Neuronal stem cell (in vitro differentiated cells): Measurements from ENCODE around the gene ALPI.
A peak's percentile ranks its signal among the peaks of the same experiment; 100 is the strongest.

Source experiments
- DNase-seq: peaks from one replicate; pipeline ENCODE4 v3.0.0-alpha.2; 2013; ENCODE audit warnings: low spot score
- H2AFZ ChIP-seq: one replicate; pipeline ENCODE4 v1.6.1; 2013; ENCODE audit warnings: mild to moderate bottlenecking, low read length, inconsistent platforms
- H2AK5ac ChIP-seq: 2 replicates; pipeline ENCODE4 v1.6.1; 2013; ENCODE audit warnings: low read depth, mild to moderate bottlenecking, inconsistent platforms, low read length, moderate library complexity, mixed read lengths
- H2BK120ac ChIP-seq: 2 replicates; pipeline ENCODE4 v1.6.1; 2013; ENCODE audit warnings: low read depth, mild to moderate bottlenecking, inconsistent platforms, low read length, moderate library complexity, mixed read lengths
- H2BK12ac ChIP-seq: one replicate; pipeline ENCODE4 v1.6.1; 2013; ENCODE audit warnings: low read length, inconsistent platforms
- H2BK15ac ChIP-seq: 2 replicates; pipeline ENCODE4 v1.6.1; 2013; ENCODE audit warnings: mild to moderate bottlenecking, low read length, inconsistent platforms, mixed read lengths
- H2BK5ac ChIP-seq: one replicate; pipeline ENCODE4 v1.6.1; 2013; ENCODE audit warnings: inconsistent platforms, mild to moderate bottlenecking, low read length, moderate library complexity
- H3K14ac ChIP-seq: one replicate; pipeline ENCODE4 v1.6.1; 2013; ENCODE audit warnings: low read length, inconsistent platforms
- H3K18ac ChIP-seq: 2 replicates; pipeline ENCODE4 v1.6.1; 2013; ENCODE audit warnings: low read length, inconsistent platforms
- H3K23ac ChIP-seq: 2 replicates; pipeline ENCODE4 v1.6.1; 2013; ENCODE audit warnings: low read depth, mild to moderate bottlenecking, mixed read lengths, low read length, inconsistent platforms; ENCODE audit not compliant: poor library complexity
- H3K27ac ChIP-seq: replicated peaks from 3 replicates; pipeline ENCODE4 v1.5.1; 2013; ENCODE audit warnings: low read length, inconsistent platforms
- H3K27me3 ChIP-seq, 3 experiments: 2 replicates each; pipeline ENCODE4 v1.6.1; 2013; ENCODE audit warnings: low read length in 3 of 3, mild to moderate bottlenecking in 2 of 3, inconsistent platforms in 1 of 3, low read depth in 1 of 3, mixed read lengths in 1 of 3, moderate library complexity in 1 of 3; ENCODE audit not compliant: control insufficient read depth in 3 of 3, insufficient read depth in 3 of 3
- H3K36me3 ChIP-seq, 2 donors: replicated peaks in 1 of 2; 2 replicates each; pipeline ENCODE4 v1.6.1; 2013; ENCODE audit warnings: low read length in 2 of 2; ENCODE audit not compliant: control insufficient read depth in 2 of 2, insufficient read depth in 2 of 2
- H3K4ac ChIP-seq: 2 replicates; pipeline ENCODE4 v1.6.1; 2013; ENCODE audit warnings: inconsistent platforms, mild to moderate bottlenecking, low read length, moderate library complexity
- H3K4me1 ChIP-seq, 2 donors: 1 replicate in 1 of 2; 2 replicates in 1 of 2; pipeline ENCODE4 v1.6.1; 2013; ENCODE audit warnings: low read length in 2 of 2, low read depth in 1 of 2; ENCODE audit not compliant: control insufficient read depth in 2 of 2, insufficient read depth in 1 of 2
- H3K4me2 ChIP-seq: one replicate; pipeline ENCODE4 v1.6.1; 2013; ENCODE audit warnings: mild to moderate bottlenecking, low read length, inconsistent platforms; ENCODE audit not compliant: insufficient read depth, poor library complexity, severe bottlenecking
- H3K4me3 ChIP-seq, 2 donors: 2 replicates each; pipeline ENCODE4 v1.5.1; 2013; ENCODE audit warnings: low read length in 2 of 2, mild to moderate bottlenecking in 2 of 2, inconsistent platforms in 1 of 2, moderate library complexity in 1 of 2
- H3K79me1 ChIP-seq: one replicate; pipeline ENCODE4 v1.6.1; 2013; ENCODE audit warnings: low read depth, mild to moderate bottlenecking, inconsistent platforms, low read length, moderate library complexity
- H3K9ac ChIP-seq: one replicate; pipeline ENCODE4 v1.6.1; 2013; ENCODE audit warnings: mild to moderate bottlenecking, low read depth, low read length, inconsistent platforms; ENCODE audit not compliant: poor library complexity
- H3K9me3 ChIP-seq, 2 donors: replicated peaks in 1 of 2; 2 replicates each; pipeline versions ENCODE3 to v1.6.1; 2013; ENCODE audit warnings: low read length in 2 of 2, mild to moderate bottlenecking in 2 of 2, inconsistent platforms in 1 of 2, low read depth in 1 of 2, mixed read lengths in 1 of 2, moderate library complexity in 1 of 2; ENCODE audit not compliant: control insufficient read depth in 2 of 2, insufficient read depth in 1 of 2
- H4K8ac ChIP-seq: one replicate; pipeline ENCODE4 v1.6.1; 2013; ENCODE audit warnings: low read depth, mild to moderate bottlenecking, inconsistent platforms, low read length, moderate library complexity
- H4K91ac ChIP-seq: one replicate; pipeline ENCODE4 v1.6.1; 2013; ENCODE audit warnings: low read length, low read depth, mild to moderate bottlenecking, inconsistent platforms; ENCODE audit not compliant: poor library complexity
- WGBS, 2 donors: extraction: QIAGEN DNeasy Blood & Tissue Kit; methylation state at CpG; one replicate each; pipeline ENCODE4 v1.1.7; 2013; ENCODE audit warnings: missing lambda C conversion rate in 2 of 2, mixed read lengths in 1 of 2; ENCODE audit not compliant: insufficient read length in 2 of 2, insufficient replicate concordance in 1 of 2; ENCODE audit errors: extremely low coverage in 2 of 2; 5-methylcytosine and 5-hydroxymethylcytosine counted together

ALPI gene

DNA sequence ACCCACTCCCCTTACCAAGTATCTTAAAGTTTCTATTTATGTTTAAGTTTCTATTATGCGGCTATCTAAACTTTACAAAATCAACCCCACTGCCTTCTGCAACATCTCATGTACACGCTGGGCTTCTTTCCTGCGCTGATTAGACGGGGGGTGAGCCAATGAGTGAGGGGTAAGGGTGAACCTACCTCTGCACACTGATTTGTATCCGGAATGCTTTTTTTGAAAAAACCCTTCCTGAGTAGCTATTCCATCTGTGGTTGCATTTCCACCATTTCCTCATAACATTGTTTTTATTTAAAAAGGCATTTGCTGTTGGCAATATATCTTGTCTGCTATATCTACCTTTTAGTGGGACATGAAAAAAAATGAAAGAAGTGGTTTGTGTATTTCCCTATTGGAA lies 43.0 kb upstream of the ALPI start:
- Histone ChIP-seq H2AK5ac (no peak overlapping the region), H2AFZ (no peak overlapping the region), H4K91ac (no peak overlapping the region), H2BK5ac (no peak overlapping the region), H4K8ac (no peak overlapping the region), H2BK12ac (no peak overlapping the region), H3K4ac (no peak overlapping the region), H3K79me1 (no peaks in the 10 kb centered on the region), H3K18ac (no peak overlapping the region), H3K14ac (no peak overlapping the region), H3K9me3 (no peaks in the 10 kb centered on the region), H3K4me2 (no peak overlapping the region), H3K23ac (no peak overlapping the region), H2BK120ac (no peak overlapping the region), H3K4me1 (peaks cover 0 to 4% of the 10 kb centered on the region in 2 donors), H3K27me3 (peaks cover under 1 to 68% (median 13%) of the 10 kb centered on the region in 3 experiments), H3K4me3 (no peak overlapping the region), H3K9ac (no peak overlapping the region), H3K27ac (no peak overlapping the region), H2BK15ac (no peak overlapping the region), H3K36me3 (no peaks in the 10 kb centered on the region)
- DNase-seq = no peak
- WGBS, 2 donors = no CpG with 5 or more reads among the region's 5 CpGs

GRCh38 chr2:232415138-232415690 lies 40.7 kb upstream of the ALPI start:
- DNase-seq = no peak
- H2BK12ac ChIP-seq = no peak overlapping the region
- no peak overlapping the region for H2BK15ac ChIP-seq
- WGBS, 2 donors = no CpG with 5 or more reads among the region's 8 CpGs
- H3K27ac ChIP-seq = no peak overlapping the region
- no peak overlapping the region for H3K4me3 ChIP-seq
- H3K9me3 ChIP-seq = peaks cover 0 to 4% of the 10 kb centered on the region in 2 donors
- no peak overlapping the region for H2AFZ ChIP-seq
- no peak overlapping the region for H3K14ac ChIP-seq
- H3K36me3 ChIP-seq = no peaks in the 10 kb centered on the region
- H2AK5ac ChIP-seq = peak overlapping the region; percentile 73
- H4K8ac ChIP-seq = no peak overlapping the region
- H3K23ac ChIP-seq = no peak overlapping the region
- H2BK5ac ChIP-seq = no peak overlapping the region
- H3K4me2 ChIP-seq = no peak overlapping the region
- no peak overlapping the region for H3K4ac ChIP-seq
- H2BK120ac ChIP-seq = no peak overlapping the region
- H3K4me1 ChIP-seq = peaks cover 0 to 11% of the 10 kb centered on the region in 2 donors
- peaks cover 23 to 90% (median 35%) of the 10 kb centered on the region in 3 experiments for H3K27me3 ChIP-seq
- no peak overlapping the region for H3K9ac ChIP-seq
- no peak overlapping the region for H4K91ac ChIP-seq
- peak overlapping the region; percentile 44 for H3K18ac ChIP-seq
- H3K79me1 ChIP-seq = peaks cover 2% of the 10 kb centered on the region

GRCh38 chr2:232415736-232416520 lies 40.0 kb upstream of the ALPI start:
- peaks cover 0 to 4% of the 10 kb centered on the region in 2 donors for H3K9me3 ChIP-seq
- no peak overlapping the region for H2AFZ ChIP-seq
- peak overlapping the region; percentile 44 for H3K9ac ChIP-seq
- H2AK5ac ChIP-seq = peak overlapping the region; percentile 70
- no peak overlapping the region for H2BK5ac ChIP-seq
- H3K27me3 ChIP-seq = peaks cover 30 to 93% (median 42%) of the 10 kb centered on the region in 3 experiments
- H2BK120ac ChIP-seq = no peak overlapping the region
- H2BK15ac ChIP-seq = peak overlapping the region; percentile 15
- H4K8ac ChIP-seq = no peak overlapping the region
- no peaks in the 10 kb centered on the region for H3K36me3 ChIP-seq
- no CpG with 5 or more reads among the region's 12 CpGs for WGBS, 2 donors
- no peak overlapping the region for H3K23ac ChIP-seq
- H2BK12ac ChIP-seq = no peak overlapping the region
- peaks cover 2% of the 10 kb centered on the region for H3K79me1 ChIP-seq
- no peak overlapping the region for H3K27ac ChIP-seq
- peaks cover 3 to 13% of the 10 kb centered on the region in 2 donors for H3K4me1 ChIP-seq
- no peak overlapping the region for H3K4me2 ChIP-seq
- peak overlapping the region; percentile 70 for H3K18ac ChIP-seq
- H3K4ac ChIP-seq = no peak overlapping the region
- H4K91ac ChIP-seq = no peak overlapping the region
- no peak overlapping the region for H3K4me3 ChIP-seq
- DNase-seq = no peak
- H3K14ac ChIP-seq = no peak overlapping the region
